SK-N-DZ (cell line): Measurements from ENCODE around the gene ABCA7.
"Not testable (repeated sequence)": the region's sequence is repeated elsewhere in the genome, so short reads cannot be mapped to it uniquely, and the experiment has no call there.

Source experiments
- DNase-seq: peaks from one replicate; pipeline ENCODE4 v3.0.0-alpha.2; 2015; ENCODE audit warnings: low spot score

Gene ABCA7

DNA sequence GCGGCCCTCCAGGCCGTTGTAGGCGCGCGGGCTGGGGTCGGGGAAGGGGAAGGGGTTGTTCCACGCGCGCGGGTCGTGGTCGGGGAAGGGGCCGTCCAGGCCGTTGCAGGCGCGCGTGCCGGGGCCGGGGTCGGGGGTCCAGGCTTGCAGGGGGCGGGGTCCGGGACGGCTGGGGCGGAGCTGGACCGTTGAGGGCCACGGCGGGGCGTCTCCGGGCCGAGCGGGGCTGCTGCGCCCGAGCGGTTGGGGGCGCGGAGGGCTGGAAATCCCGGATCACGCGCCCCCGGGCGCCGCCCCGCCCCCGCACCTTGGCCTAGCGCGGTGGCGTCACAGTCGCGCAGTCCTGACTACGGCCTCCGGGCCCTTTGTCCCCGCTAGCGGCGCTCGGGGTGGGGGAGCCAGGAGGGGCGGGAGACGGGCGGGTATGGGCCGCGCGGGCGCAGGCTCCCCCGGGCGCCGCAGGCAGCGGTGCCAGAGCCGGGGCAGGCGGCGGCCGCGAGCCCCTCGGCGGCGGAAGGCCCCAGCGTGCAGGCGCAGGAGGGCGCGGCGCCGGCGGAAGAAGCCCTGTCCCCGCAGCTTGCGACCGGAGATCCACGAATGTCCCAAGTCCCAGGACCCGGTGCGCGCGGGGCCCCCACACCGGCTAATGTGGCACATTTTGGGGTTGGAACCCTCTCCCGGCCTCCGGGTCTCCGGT lies 64.6 kb downstream of the ABCA7 start:
- DNase-seq = peak; percentile 65

GRCh38 chr19:1105008-1105872 lies 65.3 kb downstream of the ABCA7 start:
- DNase-seq = peak; percentile 46

- no peak for DNase-seq
Measured at GRCh38 chr19:1105873-1106840, 66.2 kb downstream of the ABCA7 start.

- no peak for DNase-seq
Measured at GRCh38 chr19:1106841-1107660, 67.1 kb downstream of the ABCA7 start.

DNA sequence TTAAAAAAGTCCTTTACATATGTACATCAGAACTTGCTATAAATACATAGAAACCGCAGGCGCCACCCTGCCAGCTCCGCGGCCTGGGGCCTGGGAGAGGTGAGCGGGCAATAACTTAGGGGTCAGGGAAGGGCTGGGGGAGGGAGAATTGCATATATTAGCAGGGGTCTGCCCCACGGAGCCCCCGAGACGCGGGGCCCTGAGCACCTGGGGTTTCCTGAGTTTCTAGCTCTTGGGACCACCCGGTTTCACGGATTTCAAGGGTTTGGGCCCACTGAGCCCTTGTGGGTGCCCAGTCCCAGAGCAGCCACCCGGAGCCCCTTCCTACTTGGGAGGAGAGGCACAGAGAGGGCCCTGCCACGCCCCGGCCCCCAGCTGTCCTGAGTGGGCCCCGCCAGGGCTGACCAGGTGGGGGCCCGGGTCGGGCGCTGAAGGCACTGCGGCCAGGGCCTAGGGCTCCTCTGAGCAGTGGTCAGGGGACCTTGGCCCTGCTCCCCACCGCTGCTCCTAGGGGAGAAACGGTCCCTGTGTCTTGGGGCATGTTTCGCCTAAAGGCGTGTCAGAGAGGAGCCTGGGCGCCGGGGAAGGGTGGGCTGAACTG lies 67.9 kb downstream of the ABCA7 start:
- no peak for DNase-seq

DNA sequence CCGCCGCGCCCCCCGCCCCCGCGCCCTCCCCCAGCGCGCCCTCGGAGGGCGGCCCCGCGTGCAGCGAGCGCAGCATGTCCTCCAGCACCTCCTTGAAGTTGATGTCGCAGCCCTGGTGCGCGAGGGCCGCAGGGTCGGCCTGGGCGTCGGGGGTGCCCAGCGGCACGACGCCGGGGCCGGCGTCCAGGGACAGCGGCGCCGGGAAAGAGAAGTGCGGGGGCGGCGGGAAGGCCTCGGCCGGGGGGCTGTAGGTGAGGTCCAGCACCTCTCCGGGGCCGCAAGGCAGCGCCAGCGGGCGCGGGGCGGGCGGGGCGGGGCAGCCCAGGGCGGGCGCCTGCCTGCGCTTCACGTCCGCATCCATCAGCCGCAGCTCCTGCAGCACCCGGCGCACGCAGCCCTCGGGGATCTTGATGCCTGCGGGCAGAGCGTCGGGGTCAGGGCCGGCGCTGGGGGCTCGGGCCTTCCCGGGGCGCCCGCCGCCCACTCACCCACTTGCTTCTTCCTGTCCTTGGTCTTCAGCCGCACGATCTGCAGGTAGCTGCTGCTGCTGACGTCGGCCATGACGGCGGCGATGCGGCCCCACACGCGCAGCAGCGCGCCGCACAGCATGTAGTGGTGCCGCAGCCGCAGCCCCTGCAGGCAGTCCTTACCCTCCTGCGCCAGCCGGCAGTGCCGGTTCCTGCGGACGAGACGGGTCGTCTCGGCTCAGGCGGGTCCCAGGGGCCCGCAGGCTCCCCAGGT lies 68.6 kb downstream of the ABCA7 start:
- no peak for DNase-seq

DNA sequence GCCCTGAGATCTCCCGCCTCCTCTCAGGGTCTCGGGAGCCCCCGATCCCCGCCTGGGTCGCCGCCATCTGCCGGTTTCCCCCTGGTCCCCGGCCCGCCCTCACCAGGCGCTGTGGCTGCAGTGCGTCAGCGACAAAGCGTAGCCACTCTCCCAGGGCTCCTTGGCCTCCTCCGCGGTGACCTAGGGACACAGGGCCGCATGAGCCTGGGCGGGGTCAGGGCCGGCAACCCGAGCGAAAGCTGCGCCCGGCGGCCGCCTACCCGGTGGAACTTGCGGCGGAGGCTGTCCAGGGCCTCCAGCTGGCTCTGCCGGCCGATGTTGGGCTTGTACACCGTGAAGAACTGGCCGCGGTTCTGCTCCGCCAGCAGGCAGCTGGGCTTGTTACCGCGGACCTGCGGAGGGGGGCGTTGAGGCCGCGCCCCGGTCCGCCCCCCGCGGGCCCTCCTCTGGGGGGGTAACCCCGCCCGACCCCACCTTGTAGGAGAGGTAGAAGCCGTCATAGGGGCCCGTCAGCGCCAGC lies 69.2 kb downstream of the ABCA7 start:
- DNase-seq = no peak

- no peak for DNase-seq
Measured at GRCh38 chr19:1109697-1110671, 70.1 kb downstream of the ABCA7 start.

DNA sequence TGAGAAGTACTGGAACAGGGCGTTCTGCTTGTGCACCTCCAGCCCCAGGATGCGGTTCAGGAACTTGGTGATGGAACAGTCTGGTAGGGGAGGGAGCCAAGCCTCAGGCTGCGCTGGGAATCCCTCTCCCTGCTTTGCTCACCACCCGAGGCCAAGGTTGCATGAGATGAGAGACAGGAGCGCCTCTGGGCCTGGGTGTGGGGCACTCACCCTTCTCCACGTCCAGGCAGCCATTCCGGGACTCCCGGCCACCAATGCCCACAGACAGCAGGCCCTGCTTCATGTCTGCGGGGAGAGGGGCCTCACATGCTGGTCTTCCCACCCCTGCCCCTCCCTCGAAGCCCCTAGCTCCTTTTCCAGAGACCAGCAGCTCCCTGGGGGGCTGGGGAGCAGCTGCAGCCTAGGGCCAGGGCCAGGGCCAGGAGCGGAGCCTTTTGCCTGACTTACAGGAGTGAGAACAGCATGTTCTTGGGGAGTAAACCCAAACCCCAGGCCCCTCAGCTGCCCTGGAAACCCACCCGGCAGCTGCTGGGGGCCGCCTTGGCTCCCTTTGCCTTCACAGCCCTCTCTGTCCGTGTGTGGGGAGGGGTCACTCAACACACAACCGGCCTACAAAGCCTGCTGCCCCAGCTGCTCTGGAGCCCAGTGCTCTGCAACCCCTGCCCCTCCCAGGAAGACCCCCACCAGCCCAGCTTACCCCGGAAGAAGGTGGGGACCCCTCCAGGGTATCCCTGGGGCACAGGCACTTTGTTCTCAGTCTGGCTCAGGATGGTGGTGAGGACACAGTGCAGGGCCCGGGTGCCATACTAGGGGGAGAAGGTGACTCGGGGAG lies 71.1 kb downstream of the ABCA7 start:
- DNase-seq = no peak

DNA sequence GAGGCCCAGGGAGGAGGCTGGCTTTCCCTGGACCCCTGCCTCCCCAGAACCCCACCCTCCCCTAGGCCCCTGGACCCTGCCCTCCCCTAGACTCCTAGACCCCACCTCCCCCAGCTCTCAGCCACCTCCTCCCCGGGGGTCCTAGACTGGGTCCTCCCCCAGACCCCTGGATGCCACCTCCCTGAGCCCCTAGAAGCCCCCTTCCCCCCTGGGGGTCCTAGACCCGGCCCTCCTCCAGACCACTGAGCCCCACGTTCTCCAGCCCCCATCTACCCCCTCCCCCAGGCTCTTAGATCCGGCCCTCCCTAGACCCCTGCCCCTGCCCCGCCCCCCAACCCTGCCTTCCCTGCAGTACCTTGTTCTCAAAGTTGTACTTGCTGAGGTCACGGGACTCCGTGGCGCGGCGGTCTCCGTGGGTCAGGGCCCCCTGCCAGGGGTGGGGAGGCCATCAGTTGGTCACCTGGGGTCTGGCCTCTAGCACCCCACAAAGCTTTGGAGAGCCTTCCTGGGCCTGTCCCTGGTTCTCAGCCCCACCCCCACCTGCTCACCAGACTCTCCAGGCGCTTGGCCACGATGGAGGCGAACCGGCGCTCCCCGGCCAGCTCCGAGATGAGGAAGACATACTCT lies 71.8 kb downstream of the ABCA7 start:
- no peak for DNase-seq

DNA sequence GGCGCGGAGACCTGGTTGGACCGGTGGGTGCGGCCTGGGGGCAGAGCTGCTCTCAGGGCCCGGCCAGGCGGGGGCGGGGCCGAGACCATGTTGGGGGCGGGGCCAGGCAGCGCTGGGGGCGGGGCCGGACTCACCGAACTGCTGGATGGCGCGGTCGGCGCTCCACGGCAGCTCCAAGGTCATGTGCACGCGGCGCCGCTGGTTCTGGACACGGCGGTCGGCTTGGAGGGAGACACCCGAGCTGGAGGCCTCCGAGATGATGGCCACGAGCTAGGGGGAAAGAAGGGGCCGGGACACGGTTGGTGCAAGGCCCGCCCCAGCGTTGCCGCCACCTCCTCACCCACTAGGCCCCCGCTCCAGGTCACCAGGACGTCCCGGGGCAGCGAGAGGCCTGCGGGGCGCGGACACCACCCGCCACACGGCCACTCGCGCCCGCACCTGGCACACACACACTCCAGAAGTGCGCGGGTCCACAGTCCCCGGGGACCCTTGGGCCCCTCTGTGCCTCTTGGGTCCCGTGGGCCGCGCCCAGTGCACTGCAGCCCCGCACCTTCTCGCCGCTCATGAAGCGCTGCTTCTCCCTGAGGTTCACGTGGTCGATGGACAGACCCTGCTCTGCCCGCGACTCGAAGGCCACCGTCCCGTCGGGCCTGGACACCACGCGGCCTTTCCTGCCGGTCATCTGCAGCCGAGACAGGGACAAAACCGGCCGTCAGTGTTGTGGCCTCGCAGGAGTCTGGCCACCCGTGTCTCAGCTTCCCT lies 72.5 kb downstream of the ABCA7 start:
- no peak for DNase-seq

GRCh38 chr19:1113030-1113985 lies 73.4 kb downstream of the ABCA7 start:
- DNase-seq = peak; percentile 91

DNA sequence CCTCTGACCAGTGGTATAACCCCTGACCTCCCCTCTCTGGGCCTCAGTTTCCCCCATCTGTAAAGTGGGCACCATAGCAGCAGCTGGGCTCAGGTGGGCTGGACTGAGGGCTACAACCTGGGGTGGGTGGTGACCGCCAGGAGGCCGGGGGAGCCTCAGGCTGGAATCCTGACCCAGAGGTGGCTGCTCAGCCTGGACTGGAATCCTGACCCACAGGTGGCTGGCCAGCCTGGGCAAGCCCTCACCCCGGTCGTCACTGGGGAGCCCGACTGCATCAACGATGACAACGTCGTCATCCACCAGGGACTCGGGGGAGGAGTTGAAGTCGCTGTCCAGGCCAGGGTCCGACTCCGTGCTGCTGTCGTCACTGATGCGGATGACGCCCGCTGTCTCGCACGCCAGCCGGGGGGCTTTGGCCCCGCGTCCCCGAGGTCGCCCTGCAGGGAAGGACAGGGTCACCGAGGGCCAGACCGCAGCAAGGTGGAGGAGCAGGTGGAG lies 74.1 kb downstream of the ABCA7 start:
- no peak for DNase-seq

DNA sequence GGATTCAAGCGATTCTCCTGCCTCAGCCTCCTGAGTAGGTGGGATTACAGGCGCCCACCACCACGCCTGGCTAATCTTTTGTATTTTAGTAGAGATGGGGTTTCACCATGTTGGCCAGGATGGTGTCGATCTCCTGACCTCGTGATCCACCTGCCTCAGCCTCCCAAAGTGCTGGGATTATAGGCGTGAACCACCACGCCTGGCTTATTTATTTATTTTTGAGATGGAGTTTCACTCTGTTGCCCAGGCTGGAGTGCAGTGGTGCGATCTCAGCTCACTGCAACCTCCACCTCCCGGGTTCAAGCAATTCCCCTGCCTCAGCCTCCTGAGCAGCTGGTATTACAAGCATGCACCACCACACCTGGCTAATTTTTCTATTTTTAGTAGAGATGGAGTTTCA lies 74.8 kb downstream of the ABCA7 start:
- DNase-seq = not testable (repeated sequence)
